ENCODE data around the gene PLCB3. TPM values are rescaled to one million over a fixed set of nuclear protein-coding genes. Genes with fewer than 3 reads are reported as not detected.

The PLCB3 gene
- total RNA-seq, 1 donor from 2014 or later = 36.2 TPM

DNA sequence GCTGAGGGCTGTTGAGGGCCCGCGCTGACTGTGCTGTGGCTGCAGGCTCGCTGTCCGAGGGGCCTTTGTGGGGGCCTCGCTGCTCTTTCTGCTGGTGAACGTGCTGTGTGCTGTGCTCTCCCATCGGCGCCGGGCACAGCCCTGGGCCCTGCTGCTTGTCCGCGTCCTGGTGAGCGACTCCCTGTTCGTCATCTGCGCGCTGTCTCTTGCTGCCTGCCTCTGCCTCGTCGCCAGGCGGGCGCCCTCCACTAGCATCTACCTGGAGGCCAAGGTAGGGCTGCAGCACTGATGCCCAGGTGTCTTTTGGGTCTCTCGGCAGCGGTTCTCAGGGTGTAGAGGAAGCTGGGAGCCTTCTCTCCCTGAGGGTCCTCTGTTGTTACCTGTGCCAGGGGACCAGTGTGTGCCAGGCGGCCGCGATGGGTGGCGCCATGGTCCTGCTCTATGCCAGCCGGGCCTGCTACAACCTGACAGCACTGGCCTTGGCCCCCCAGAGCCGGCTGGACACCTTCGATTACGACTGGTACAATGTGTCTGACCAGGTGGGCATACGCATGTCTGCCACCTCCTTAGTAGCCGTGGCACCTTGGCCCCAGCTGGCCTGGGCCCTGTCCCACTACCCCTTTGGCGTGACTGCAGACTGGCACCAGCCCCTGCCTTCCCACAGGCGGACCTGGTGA lies 36.5 kb downstream of the PLCB3 start:
- Mint-ChIP-seq H3K4me3 (ENCODE audit: unreplicated experiment) (no peak overlapping the region), H3K9me3 (ENCODE audit: unreplicated experiment) (peaks cover 8% of the 10 kb centered on the region), H3K27me3 (ENCODE audit: unreplicated experiment) (peaks cover 9% of the 10 kb centered on the region), H3K27ac (ENCODE audit: unreplicated experiment) (no peak overlapping the region), H3K36me3 (ENCODE audit: unreplicated experiment) (peaks cover 5% of the 10 kb centered on the region), H3K4me1 (ENCODE audit: low read depth, unreplicated experiment) (peaks cover 7% of the 10 kb centered on the region)
- no peak for TF ChIP-seq CTCF (IDR thresholded peaks at IDR 0.05; ENCODE audit: partially characterized antibody, unreplicated experiment)
- DNase-seq = no peak

- Mint-ChIP-seq H3K27me3 (ENCODE audit: unreplicated experiment) (peaks cover 13% of the 10 kb centered on the region), H3K9me3 (ENCODE audit: unreplicated experiment) (peaks cover 6% of the 10 kb centered on the region), H3K4me3 (ENCODE audit: unreplicated experiment) (no peak overlapping the region), H3K27ac (ENCODE audit: unreplicated experiment) (no peak overlapping the region), H3K4me1 (ENCODE audit: low read depth, unreplicated experiment) (peaks cover 7% of the 10 kb centered on the region), H3K36me3 (ENCODE audit: unreplicated experiment) (peaks cover 5% of the 10 kb centered on the region)
- no peak for DNase-seq
- TF ChIP-seq CTCF (IDR thresholded peaks at IDR 0.05; ENCODE audit: partially characterized antibody, unreplicated experiment) = no peak
Measured at GRCh38 chr11:64288353-64288750, 37.0 kb downstream of the PLCB3 start.

DNA sequence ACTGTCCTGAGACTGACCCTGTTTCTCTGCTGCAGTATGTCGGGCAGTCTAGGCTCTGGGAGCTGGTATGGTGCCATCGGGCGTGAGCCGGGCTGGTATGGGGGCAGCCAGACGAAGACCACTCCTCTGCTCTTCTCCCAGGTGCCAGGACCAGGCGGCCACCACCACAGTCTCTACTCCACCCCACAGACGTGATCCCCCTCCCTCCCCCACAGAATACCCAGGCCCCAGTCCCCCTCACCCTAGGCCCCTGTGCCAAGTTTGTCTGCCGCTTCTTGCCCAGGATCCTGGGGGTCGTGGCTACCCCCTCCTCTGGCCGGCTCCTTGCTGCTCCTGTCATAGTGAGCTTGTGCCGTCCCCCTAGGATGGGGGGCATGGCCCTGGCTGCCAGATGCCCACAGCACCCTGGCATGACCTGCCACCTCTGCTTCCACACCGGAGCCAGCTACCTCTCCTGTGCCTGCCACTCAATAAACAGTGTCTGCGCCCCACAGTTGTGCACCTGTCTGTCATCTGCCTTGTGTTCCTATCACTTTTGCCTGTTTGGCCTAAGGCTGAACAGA lies 37.8 kb downstream of the PLCB3 start:
- no peak for TF ChIP-seq CTCF (IDR thresholded peaks at IDR 0.05; ENCODE audit: partially characterized antibody, unreplicated experiment)
- Mint-ChIP-seq H3K9me3 (ENCODE audit: unreplicated experiment) (peaks cover 9% of the 10 kb centered on the region), H3K36me3 (ENCODE audit: unreplicated experiment) (peaks cover 5% of the 10 kb centered on the region), H3K27ac (ENCODE audit: unreplicated experiment) (no peak overlapping the region), H3K4me1 (ENCODE audit: low read depth, unreplicated experiment) (peaks cover 7% of the 10 kb centered on the region), H3K27me3 (ENCODE audit: unreplicated experiment) (peaks cover 19% of the 10 kb centered on the region), H3K4me3 (ENCODE audit: unreplicated experiment) (no peak overlapping the region)
- DNase-seq = no peak

DNA sequence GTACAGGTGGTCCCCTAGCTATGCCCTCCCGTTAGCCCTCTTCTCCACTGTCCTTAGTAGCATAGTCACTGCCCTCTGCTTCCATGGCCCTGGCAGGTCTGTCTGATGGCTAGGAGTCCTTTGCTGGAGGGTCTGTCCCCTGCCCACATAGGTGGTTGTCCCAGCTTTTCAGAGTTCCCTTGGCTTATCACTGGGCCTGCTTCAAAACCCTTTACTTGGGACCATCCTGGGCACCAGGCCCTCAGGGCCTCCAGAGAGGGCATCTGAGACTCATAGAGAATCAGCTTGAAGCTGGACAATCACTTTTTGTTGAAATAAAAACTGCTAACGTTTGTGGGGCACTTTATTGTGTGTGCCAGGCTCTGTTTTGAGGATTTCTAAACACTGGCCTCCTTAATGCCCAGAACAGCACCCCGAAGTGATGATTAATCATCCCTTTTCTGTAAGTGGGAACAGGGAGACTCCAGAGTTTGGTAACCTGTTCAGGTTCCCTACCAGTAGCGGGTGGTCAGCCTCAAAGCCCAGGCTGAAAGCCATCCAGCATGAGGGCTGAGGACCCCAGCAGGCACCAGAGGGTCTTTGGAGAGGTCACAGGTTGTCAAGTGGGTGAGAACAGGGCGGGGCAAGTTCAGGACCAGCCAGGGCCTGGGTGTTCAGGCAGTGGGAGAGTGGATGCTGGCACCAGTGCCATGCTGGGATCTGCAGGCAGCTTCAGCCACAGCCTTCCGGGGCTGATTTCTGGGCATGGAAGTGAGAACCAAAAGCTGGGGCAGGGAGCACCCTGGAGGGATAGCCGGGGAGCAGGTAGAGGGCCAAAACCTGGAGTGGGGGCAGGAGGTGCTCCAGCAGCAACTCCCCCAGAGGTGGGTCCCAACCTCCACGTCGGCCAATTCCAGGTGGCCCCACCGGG lies 39.3 kb downstream of the PLCB3 start:
- peaks cover 14% of the 10 kb centered on the region for H3K9me3 Mint-ChIP-seq (ENCODE audit: unreplicated experiment)
- peaks cover 29% of the 10 kb centered on the region for H3K27me3 Mint-ChIP-seq (ENCODE audit: unreplicated experiment)
- peak overlapping the region; percentile 74 for H3K4me3 Mint-ChIP-seq (ENCODE audit: unreplicated experiment)
- H3K36me3 Mint-ChIP-seq (ENCODE audit: unreplicated experiment) = peaks cover 5% of the 10 kb centered on the region
- peaks cover 7% of the 10 kb centered on the region for H3K4me1 Mint-ChIP-seq (ENCODE audit: low read depth, unreplicated experiment)
- no peak for DNase-seq
- no peak overlapping the region for H3K27ac Mint-ChIP-seq (ENCODE audit: unreplicated experiment)
- no peak for TF ChIP-seq CTCF (IDR thresholded peaks at IDR 0.05; ENCODE audit: partially characterized antibody, unreplicated experiment)

All from glutamatergic neuron (in vitro differentiated cells).